Measurements from ENCODE around the gene PTCH1. TPM values are rescaled to one million over a fixed set of nuclear protein-coding genes. Genes with fewer than 3 reads are reported as not detected.

PTCH1 gene
- polyA plus RNA-seq, 3 donors: not detected

DNA sequence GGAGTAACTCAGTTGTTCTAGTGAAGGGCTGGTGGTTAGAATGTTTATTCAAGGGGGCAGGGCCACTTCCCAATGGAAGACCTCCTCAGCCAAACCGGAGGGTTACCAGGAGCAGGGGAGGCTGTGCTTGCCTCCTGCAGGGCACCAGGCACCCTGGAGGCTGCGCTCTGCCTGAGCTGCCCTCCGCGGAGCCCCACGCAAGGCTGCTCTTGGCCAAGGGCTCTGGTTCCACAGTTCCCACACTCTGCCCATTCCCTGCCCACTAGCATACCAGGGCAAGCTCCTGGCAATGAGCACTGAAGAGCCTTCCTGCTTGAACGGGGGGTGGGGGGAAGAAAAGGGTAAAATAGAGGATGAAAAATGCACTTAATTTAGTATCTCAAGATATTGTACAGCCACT lies 35.5 kb upstream of the PTCH1 start:
- H3K27me3 ChIP-seq (ENCODE audit: control insufficient read depth in 2 of 2, insufficient read depth in 2 of 2, low read length in 2 of 2): peaks cover 5 to 30% of the 10 kb centered on the region in 2 donors
- H3K27ac ChIP-seq (ENCODE audit: low read depth in 1 of 2, low read length in 2 of 2): no peak overlapping the region
- H3K9ac ChIP-seq (ENCODE audit: insufficient read depth, low read length, poor library complexity, severe bottlenecking): no peak overlapping the region
- no peak overlapping the region for H3K4me3 ChIP-seq (replicated peaks in 1 of 3; ENCODE audit: low read depth in 2 of 3, low read length in 3 of 3)
- H3K4me1 ChIP-seq (ENCODE audit: control insufficient read depth in 1 of 2, insufficient read depth in 2 of 2, low read length in 2 of 2): no peaks in the 10 kb centered on the region
- Mint-ChIP-seq H3K36me3 (no peaks in the 10 kb centered on the region), H3K9me3 (peaks cover 6 to 19% (median 10%) of the 10 kb centered on the region in 7 donors), H3K4me1 (no peaks in the 10 kb centered on the region), H3K4me3 (peak overlapping the region in 1 of 2 donors; percentile 66), H3K27me3 (ENCODE audit: low read depth in 3 of 3) (peaks cover 29 to 44% (median 40%) of the 10 kb centered on the region in 3 donors), H3K27ac (no peak overlapping the region)
- intact Hi-C loops (cut with micrococcal nuclease): no loop called here
- no peak overlapping the region for H2AFZ ChIP-seq (ENCODE audit: insufficient read depth, low read depth, low read length, poor library complexity, severe bottlenecking)
- no peak overlapping the region for H3K4me2 ChIP-seq (replicated peaks; ENCODE audit: extremely low read depth, low read length, poor library complexity, severe bottlenecking)
- H3K9me3 ChIP-seq (replicated peaks in 1 of 2; ENCODE audit: control insufficient read depth in 1 of 2, insufficient read depth in 1 of 2, low read length in 2 of 2): peaks cover 0 to 3% of the 10 kb centered on the region in 2 donors
- TF ChIP-seq, protein P1, sequence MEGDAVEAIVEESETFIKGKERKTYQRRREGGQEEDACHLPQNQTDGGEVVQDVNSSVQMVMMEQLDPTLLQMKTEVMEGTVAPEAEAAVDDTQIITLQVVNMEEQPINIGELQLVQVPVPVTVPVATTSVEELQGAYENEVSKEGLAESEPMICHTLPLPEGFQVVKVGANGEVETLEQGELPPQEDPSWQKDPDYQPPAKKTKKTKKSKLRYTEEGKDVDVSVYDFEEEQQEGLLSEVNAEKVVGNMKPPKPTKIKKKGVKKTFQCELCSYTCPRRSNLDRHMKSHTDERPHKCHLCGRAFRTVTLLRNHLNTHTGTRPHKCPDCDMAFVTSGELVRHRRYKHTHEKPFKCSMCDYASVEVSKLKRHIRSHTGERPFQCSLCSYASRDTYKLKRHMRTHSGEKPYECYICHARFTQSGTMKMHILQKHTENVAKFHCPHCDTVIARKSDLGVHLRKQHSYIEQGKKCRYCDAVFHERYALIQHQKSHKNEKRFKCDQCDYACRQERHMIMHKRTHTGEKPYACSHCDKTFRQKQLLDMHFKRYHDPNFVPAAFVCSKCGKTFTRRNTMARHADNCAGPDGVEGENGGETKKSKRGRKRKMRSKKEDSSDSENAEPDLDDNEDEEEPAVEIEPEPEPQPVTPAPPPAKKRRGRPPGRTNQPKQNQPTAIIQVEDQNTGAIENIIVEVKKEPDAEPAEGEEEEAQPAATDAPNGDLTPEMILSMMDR (IDR thresholded peaks at IDR 0.05): no peak
- WGBS (ENCODE audit: insufficient coverage): 90% methylated on average over 4 of the region's 6 CpGs
- no peaks in the 10 kb centered on the region for H3K36me3 ChIP-seq (replicated peaks in 1 of 2; ENCODE audit: control insufficient read depth in 1 of 2, insufficient read depth in 2 of 2, low read length in 2 of 2)
- H3K79me2 ChIP-seq (ENCODE audit: insufficient read depth, low read length): no peaks in the 10 kb centered on the region
- DNase-seq: no peak
- no peaks in the 10 kb centered on the region for H4K20me1 ChIP-seq (ENCODE audit: insufficient read depth, low read length)

DNA sequence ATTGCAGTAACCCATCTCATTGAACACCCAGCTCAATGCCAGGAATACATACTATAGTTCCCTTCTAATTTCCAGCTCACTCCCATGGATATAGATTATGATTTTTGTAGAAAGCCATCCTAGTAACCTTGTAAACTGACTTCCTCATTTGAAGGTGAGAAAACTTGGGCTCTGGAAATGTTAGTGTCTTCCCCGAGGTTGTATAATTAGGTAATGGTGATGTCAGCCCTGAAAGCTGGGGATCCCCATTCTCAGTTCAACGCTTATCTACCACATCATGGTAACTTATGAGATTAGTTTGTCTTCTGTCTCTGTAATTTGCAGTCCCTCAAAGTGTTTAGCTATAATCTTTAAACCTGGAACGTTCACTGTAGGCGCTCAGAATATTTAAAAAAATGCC lies 34.6 kb upstream of the PTCH1 start:
- intact Hi-C loops (cut with micrococcal nuclease): no loop called here
- Histone ChIP-seq H3K27ac (ENCODE audit: low read depth in 1 of 2, low read length in 2 of 2) (no peak overlapping the region), H3K36me3 (replicated peaks in 1 of 2; ENCODE audit: control insufficient read depth in 1 of 2, insufficient read depth in 2 of 2, low read length in 2 of 2) (no peaks in the 10 kb centered on the region), H3K4me2 (replicated peaks; ENCODE audit: extremely low read depth, low read length, poor library complexity, severe bottlenecking) (no peak overlapping the region), H3K4me1 (ENCODE audit: control insufficient read depth in 1 of 2, insufficient read depth in 2 of 2, low read length in 2 of 2) (no peaks in the 10 kb centered on the region), H3K79me2 (ENCODE audit: insufficient read depth, low read length) (no peaks in the 10 kb centered on the region), H3K9ac (ENCODE audit: insufficient read depth, low read length, poor library complexity, severe bottlenecking) (no peak overlapping the region), H3K9me3 (replicated peaks in 1 of 2; ENCODE audit: control insufficient read depth in 1 of 2, insufficient read depth in 1 of 2, low read length in 2 of 2) (peaks cover 0 to 3% of the 10 kb centered on the region in 2 donors), H2AFZ (ENCODE audit: insufficient read depth, low read depth, low read length, poor library complexity, severe bottlenecking) (no peak overlapping the region), H3K27me3 (ENCODE audit: control insufficient read depth in 2 of 2, insufficient read depth in 2 of 2, low read length in 2 of 2) (peaks cover 5 to 30% of the 10 kb centered on the region in 2 donors), H3K4me3 (replicated peaks in 1 of 3; ENCODE audit: low read depth in 2 of 3, low read length in 3 of 3) (no peak overlapping the region), H4K20me1 (ENCODE audit: insufficient read depth, low read length) (no peaks in the 10 kb centered on the region)
- TF ChIP-seq, protein P1 (IDR thresholded peaks at IDR 0.05): no peak
- WGBS (ENCODE audit: insufficient coverage): 93% methylated on average over 2 of the region's 4 CpGs
- Mint-ChIP-seq H3K27ac (no peak overlapping the region), H3K4me1 (no peaks in the 10 kb centered on the region), H3K27me3 (ENCODE audit: low read depth in 3 of 3) (peaks cover 29 to 43% (median 39%) of the 10 kb centered on the region in 3 donors), H3K36me3 (no peaks in the 10 kb centered on the region), H3K4me3 (no peak overlapping the region), H3K9me3 (peaks cover 4 to 22% (median 9%) of the 10 kb centered on the region in 7 donors)
- DNase-seq: no peak

Measured in CD14-positive monocyte (primary cell).